ENCODE measurements around the gene OR2D2.
"Not testable (repeated sequence)": the region's sequence is repeated elsewhere in the genome, so short reads cannot be mapped to it uniquely, and the experiment has no call there.

Gene OR2D2

DNA sequence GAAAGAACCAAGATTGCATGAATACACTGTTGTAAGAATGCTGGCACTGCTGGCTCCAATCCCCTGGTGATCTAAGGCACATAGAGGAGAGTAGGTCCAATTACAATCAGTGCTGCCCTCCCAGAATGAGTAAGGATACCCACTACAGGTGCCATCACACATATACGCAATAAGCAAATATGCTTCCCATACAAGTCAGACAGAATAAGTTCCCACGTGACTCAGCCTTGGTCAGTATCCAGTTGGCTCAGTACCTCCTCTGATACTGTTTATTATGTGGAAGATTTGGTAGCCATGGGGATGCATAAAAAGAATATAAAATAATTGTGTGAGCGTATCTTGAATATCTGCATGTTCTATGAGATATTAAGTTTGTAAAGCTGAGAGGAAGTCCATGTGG, 19.6 kb upstream of the OR2D2 start:
- no peak for ATAC-seq
- TF ChIP-seq, protein P1, sequence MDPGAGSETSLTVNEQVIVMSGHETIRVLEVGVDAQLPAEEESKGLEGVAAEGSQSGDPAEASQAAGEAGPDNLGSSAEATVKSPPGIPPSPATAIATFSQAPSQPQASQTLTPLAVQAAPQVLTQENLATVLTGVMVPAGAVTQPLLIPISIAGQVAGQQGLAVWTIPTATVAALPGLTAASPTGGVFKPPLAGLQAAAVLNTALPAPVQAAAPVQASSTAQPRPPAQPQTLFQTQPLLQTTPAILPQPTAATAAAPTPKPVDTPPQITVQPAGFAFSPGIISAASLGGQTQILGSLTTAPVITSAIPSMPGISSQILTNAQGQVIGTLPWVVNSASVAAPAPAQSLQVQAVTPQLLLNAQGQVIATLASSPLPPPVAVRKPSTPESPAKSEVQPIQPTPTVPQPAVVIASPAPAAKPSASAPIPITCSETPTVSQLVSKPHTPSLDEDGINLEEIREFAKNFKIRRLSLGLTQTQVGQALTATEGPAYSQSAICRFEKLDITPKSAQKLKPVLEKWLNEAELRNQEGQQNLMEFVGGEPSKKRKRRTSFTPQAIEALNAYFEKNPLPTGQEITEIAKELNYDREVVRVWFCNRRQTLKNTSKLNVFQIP (CRISPR knock-in tag; IDR thresholded peaks at IDR 0.05; ENCODE audit: borderline replicate concordance, low read depth) = no peak
- TF ChIP-seq CSDC2 (CRISPR knock-in tag; IDR thresholded peaks at IDR 0.05) (no peak), RARB (CRISPR knock-in tag; IDR thresholded peaks at IDR 0.05) (no peak), OSR1 (CRISPR knock-in tag; IDR thresholded peaks at IDR 0.05) (no peak), ZNF8 (CRISPR knock-in tag; IDR thresholded peaks at IDR 0.05) (no peak), GLIS3 (CRISPR knock-in tag; IDR thresholded peaks at IDR 0.05) (no peak), ESRRG (CRISPR knock-in tag; IDR thresholded peaks at IDR 0.05) (no peak), PPARA (CRISPR knock-in tag; IDR thresholded peaks at IDR 0.05; ENCODE audit: borderline replicate concordance) (no peak)
- TF ChIP-seq, protein P2, sequence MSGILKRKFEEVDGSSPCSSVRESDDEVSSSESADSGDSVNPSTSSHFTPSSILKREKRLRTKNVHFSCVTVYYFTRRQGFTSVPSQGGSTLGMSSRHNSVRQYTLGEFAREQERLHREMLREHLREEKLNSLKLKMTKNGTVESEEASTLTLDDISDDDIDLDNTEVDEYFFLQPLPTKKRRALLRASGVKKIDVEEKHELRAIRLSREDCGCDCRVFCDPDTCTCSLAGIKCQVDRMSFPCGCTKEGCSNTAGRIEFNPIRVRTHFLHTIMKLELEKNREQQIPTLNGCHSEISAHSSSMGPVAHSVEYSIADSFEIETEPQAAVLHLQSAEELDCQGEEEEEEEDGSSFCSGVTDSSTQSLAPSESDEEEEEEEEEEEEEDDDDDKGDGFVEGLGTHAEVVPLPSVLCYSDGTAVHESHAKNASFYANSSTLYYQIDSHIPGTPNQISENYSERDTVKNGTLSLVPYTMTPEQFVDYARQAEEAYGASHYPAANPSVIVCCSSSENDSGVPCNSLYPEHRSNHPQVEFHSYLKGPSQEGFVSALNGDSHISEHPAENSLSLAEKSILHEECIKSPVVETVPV (CRISPR knock-in tag; IDR thresholded peaks at IDR 0.05) = no peak

DNA sequence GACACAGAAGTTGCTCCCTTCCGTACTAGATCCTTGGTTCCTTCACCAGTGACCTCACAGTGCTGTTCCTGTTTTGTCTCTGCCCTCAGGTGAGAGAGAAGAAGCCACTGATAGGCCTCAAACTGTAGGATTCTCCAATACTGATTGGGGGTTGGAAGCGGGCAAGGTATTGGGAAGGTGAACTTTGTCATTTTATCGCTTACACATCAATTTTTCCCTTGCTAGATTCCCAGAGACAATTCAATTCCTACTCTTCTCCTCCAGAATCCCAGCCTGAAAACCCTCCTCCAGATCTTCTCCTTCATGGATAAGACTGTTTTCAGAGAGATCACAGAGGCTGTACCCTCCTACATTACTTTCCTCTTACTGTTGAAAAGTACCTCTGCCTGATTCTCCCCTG, 19.1 kb upstream of the OR2D2 start:
- ATAC-seq = no peak

DNA sequence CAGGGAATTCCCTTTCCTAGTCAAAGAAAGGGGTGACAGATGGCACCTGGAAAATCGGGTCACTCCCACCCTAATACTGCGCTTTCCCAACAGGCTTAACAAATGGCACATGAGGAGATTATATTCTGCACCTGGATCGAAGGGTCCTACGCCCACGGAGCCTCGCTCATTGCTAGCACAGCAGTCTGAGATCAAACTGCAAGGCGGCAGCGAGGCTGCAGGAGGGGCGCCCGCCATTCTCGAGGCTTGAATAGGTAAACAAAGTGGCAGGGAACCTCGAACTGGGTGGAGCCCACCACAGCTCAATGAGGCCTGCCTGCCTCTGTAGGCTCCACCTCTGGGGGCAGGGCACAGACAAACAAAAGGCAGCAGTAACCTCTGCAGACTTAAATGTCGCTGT, 12.5 kb upstream of the OR2D2 start:
- ATAC-seq = not testable (repeated sequence)

More for the DNA sequence above, 19.1 kb upstream of the OR2D2 start:
- TF ChIP-seq PPARA (CRISPR knock-in tag; IDR thresholded peaks at IDR 0.05; ENCODE audit: borderline replicate concordance) (no peak), ZNF8 (CRISPR knock-in tag; IDR thresholded peaks at IDR 0.05) (no peak), TOX (CRISPR knock-in tag; IDR thresholded peaks at IDR 0.05; ENCODE audit: borderline replicate concordance) (no peak), CSDC2 (CRISPR knock-in tag; IDR thresholded peaks at IDR 0.05) (no peak), ZFP3 (CRISPR knock-in tag; IDR thresholded peaks at IDR 0.05) (no peak), GLIS3 (CRISPR knock-in tag; IDR thresholded peaks at IDR 0.05) (no peak)

DNA sequence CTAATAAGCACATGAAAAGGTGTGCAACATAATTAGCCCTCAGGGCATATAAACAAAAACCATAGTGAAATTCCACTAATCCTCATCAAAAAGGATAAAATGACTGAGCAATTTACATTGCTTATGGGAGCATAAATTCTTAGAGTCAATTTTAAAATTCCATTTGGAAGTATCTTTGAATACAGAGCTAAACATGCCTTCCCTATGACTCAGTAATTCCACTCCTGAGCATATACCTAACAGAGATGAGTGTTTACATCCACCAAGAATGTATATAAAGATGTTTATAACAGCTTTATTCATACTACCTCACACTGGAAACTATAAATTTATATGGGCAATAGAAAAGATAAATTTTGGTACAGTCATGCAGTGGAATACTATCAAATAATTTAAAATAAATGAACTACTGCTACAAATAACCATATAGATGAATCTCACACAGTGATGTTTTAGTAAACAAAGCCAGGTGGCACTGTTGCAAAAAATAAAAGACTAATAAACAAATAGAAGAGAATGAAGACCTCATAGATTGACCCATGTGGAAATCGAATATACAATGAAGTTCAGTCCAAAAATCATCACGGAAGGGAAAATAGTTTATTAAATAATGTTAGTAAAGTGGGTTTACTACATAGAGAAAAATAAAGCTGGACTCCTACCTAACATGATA, 8.2 kb upstream of the OR2D2 start:
- ATAC-seq = no peak
- no peak for TF ChIP-seq TOX (CRISPR knock-in tag; IDR thresholded peaks at IDR 0.05; ENCODE audit: borderline replicate concordance)
- no peak for TF ChIP-seq ISL1 (CRISPR knock-in tag; IDR thresholded peaks at IDR 0.05)
- no peak for TF ChIP-seq ZFP30 (CRISPR knock-in tag; IDR thresholded peaks at IDR 0.05)
- TF ChIP-seq, protein P3, sequence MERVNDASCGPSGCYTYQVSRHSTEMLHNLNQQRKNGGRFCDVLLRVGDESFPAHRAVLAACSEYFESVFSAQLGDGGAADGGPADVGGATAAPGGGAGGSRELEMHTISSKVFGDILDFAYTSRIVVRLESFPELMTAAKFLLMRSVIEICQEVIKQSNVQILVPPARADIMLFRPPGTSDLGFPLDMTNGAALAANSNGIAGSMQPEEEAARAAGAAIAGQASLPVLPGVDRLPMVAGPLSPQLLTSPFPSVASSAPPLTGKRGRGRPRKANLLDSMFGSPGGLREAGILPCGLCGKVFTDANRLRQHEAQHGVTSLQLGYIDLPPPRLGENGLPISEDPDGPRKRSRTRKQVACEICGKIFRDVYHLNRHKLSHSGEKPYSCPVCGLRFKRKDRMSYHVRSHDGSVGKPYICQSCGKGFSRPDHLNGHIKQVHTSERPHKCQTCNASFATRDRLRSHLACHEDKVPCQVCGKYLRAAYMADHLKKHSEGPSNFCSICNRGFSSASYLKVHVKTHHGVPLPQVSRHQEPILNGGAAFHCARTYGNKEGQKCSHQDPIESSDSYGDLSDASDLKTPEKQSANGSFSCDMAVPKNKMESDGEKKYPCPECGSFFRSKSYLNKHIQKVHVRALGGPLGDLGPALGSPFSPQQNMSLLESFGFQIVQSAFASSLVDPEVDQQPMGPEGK (CRISPR knock-in tag; IDR thresholded peaks at IDR 0.05; ENCODE audit: borderline replicate concordance) = no peak
- no peak for TF ChIP-seq OSR1 (CRISPR knock-in tag; IDR thresholded peaks at IDR 0.05)
- TF ChIP-seq, protein P4, sequence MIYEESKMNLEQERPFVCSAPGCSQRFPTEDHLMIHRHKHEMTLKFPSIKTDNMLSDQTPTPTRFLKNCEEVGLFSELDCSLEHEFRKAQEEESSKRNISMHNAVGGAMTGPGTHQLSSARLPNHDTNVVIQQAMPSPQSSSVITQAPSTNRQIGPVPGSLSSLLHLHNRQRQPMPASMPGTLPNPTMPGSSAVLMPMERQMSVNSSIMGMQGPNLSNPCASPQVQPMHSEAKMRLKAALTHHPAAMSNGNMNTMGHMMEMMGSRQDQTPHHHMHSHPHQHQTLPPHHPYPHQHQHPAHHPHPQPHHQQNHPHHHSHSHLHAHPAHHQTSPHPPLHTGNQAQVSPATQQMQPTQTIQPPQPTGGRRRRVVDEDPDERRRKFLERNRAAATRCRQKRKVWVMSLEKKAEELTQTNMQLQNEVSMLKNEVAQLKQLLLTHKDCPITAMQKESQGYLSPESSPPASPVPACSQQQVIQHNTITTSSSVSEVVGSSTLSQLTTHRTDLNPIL (CRISPR knock-in tag; IDR thresholded peaks at IDR 0.05; ENCODE audit: low read depth) = no peak
- no peak for TF ChIP-seq ZNF565 (CRISPR knock-in tag; conservative IDR thresholded peaks at IDR 0.05; ENCODE audit: low read depth)
- TF ChIP-seq ZNF70 (CRISPR knock-in tag; IDR thresholded peaks at IDR 0.05) = no peak
- no peak for TF ChIP-seq CSDC2 (CRISPR knock-in tag; IDR thresholded peaks at IDR 0.05)
- no peak for TF ChIP-seq PPARA (CRISPR knock-in tag; IDR thresholded peaks at IDR 0.05; ENCODE audit: borderline replicate concordance)
- TF ChIP-seq, protein P5, sequence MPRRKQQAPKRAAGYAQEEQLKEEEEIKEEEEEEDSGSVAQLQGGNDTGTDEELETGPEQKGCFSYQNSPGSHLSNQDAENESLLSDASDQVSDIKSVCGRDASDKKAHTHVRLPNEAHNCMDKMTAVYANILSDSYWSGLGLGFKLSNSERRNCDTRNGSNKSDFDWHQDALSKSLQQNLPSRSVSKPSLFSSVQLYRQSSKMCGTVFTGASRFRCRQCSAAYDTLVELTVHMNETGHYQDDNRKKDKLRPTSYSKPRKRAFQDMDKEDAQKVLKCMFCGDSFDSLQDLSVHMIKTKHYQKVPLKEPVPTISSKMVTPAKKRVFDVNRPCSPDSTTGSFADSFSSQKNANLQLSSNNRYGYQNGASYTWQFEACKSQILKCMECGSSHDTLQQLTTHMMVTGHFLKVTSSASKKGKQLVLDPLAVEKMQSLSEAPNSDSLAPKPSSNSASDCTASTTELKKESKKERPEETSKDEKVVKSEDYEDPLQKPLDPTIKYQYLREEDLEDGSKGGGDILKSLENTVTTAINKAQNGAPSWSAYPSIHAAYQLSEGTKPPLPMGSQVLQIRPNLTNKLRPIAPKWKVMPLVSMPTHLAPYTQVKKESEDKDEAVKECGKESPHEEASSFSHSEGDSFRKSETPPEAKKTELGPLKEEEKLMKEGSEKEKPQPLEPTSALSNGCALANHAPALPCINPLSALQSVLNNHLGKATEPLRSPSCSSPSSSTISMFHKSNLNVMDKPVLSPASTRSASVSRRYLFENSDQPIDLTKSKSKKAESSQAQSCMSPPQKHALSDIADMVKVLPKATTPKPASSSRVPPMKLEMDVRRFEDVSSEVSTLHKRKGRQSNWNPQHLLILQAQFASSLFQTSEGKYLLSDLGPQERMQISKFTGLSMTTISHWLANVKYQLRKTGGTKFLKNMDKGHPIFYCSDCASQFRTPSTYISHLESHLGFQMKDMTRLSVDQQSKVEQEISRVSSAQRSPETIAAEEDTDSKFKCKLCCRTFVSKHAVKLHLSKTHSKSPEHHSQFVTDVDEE (CRISPR knock-in tag; IDR thresholded peaks at IDR 0.05) = no peak
- no peak for TF ChIP-seq SNAI2 (CRISPR knock-in tag; IDR thresholded peaks at IDR 0.05)
- TF ChIP-seq ZC3H10 (CRISPR knock-in tag; IDR thresholded peaks at IDR 0.05) = no peak
- no peak for TF ChIP-seq RARB (CRISPR knock-in tag; IDR thresholded peaks at IDR 0.05)
- TF ChIP-seq ZFP3 (CRISPR knock-in tag; IDR thresholded peaks at IDR 0.05) = no peak
- TF ChIP-seq ARNTL (CRISPR knock-in tag; IDR thresholded peaks at IDR 0.05; ENCODE audit: borderline replicate concordance, low read depth) = no peak
- no peak for TF ChIP-seq BACH2 (CRISPR knock-in tag; IDR thresholded peaks at IDR 0.05; ENCODE audit: borderline replicate concordance)
- TF ChIP-seq ZNF8 (CRISPR knock-in tag; IDR thresholded peaks at IDR 0.05) = no peak
- no peak for TF ChIP-seq ESRRG (CRISPR knock-in tag; IDR thresholded peaks at IDR 0.05)
- no peak for TF ChIP-seq GLIS3 (CRISPR knock-in tag; IDR thresholded peaks at IDR 0.05)
